ENCODE measurements around the gene PRAMEF15. TPM values are rescaled to one million over a fixed set of nuclear protein-coding genes. Genes with fewer than 3 reads are reported as not detected.
"Not testable (repeated sequence)": the region's sequence is repeated elsewhere in the genome, so short reads cannot be mapped to it uniquely, and the experiment has no call there.

PRAMEF15 gene
- not detected for total RNA-seq
- long read RNA-seq: 0 reads

DNA sequence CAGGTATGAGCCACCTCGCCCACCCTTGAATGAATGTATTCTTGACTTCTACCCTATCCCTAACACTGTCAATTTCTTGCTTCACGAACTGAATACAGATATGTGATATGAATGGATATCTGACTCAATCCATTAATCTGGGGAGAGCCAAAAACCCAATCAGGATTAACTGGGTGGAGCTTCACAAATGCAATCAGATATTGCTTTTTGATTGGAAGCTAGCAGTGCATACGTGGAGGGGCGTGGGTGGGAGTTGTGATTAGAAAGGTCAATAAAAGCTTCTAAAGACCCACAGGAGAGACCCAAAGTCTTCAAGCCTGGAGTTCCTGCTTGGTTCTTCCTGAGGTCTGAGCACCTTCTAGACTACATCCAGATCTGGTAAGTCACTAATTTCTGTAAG lies at the start of gene PRAMEF15:
Gene PRAMEF15, plus strand, starts transcription at position 301 of the 400 bp plus-strand sequence. CDS start 2,827 bp downstream, outside the sequence.
- ATAC-seq; intact Hi-C loops (cut with DNase I); DNase-seq: not testable (repeated sequence)

DNA sequence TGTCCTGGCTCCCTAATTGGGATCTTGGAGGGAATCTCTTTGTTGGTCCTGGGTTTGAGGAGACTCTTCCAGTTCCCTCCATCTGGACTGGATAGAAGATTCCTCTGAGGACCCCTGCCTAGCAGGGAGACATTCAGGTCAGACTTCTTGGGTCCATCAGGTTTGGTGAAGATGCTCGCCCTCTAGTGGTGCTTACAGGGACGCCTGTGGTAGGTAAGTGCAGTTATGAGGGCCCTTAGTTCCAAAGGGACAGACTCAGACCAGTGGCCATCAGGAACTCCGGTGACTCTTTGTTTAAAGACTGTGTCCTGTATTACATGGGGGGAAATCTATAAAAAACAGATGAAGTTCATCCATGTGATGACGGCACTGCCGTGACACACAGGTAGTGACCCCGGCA lies 38.4 kb upstream of the PRAMEF15 start:
- intact Hi-C loops (cut with DNase I); DNase-seq; ATAC-seq: not testable (repeated sequence)

DNA sequence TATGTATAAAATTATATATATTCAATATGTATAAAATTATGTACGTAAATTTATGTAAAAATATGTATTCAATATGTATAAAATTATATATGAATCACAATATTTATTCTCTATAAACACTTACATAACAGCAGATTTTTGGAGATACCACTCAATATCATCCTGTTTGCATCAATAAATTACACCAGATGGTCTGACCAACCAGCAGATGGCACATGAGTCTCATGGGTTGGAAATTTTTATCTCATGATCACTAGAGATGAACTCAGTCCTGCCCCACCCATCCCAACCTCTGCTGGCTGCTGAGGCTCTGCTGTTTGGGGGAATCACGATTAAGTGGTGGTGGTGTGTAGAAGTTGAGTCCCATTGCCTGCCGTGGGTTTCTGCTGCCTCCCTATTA lies 35.8 kb upstream of the PRAMEF15 start:
- DNase-seq; ATAC-seq; intact Hi-C loops (cut with DNase I): not testable (repeated sequence)

DNA sequence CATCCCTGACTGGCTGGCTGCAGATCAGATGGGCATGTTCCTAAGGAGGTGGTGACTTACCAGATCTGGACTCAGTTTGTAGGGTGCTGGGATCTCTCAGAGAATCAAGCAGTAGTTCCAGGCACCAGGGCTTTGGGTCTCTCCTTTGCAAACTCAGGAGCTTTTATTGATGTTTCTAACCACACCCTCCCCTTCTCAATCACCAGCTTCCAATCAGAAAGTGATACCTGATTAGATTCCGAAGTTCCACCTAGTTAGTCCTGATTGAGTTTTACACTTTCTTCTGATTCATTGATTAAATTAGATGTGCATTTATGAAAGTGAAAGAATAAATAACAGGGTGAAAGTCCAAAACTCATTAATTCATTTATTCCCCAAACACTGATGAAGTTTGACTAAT lies 30.3 kb upstream of the PRAMEF15 start, which contains the start of gene PRAMEF8:
Gene PRAMEF8, minus strand, starts transcription at position 101 of the 400 bp plus-strand sequence. CDS start 1,046 bp downstream, outside the sequence.
- ATAC-seq; DNase-seq; intact Hi-C loops (cut with DNase I): not testable (repeated sequence)

DNA sequence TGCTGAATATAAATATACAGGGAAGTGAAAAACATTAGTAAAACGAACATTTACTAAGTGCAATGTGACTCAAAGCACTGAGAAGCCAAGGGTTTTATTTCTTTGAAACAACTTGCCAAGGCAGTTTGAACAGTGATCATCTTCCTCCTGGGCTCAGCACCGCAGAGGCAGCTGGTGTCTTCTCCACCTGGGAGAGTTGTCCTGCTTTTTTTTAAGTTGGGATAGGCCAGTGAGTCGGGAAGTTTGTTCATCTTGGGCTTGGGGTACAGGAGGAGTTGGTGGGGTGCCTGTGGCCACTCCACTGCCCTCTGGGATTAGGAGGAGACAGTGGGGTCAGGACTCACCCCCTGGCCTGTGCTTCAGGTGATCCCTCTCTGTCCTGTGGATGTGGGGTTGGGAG lies 26.4 kb upstream of the PRAMEF15 start:
- intact Hi-C loops (cut with DNase I); ATAC-seq; DNase-seq: not testable (repeated sequence)

DNA sequence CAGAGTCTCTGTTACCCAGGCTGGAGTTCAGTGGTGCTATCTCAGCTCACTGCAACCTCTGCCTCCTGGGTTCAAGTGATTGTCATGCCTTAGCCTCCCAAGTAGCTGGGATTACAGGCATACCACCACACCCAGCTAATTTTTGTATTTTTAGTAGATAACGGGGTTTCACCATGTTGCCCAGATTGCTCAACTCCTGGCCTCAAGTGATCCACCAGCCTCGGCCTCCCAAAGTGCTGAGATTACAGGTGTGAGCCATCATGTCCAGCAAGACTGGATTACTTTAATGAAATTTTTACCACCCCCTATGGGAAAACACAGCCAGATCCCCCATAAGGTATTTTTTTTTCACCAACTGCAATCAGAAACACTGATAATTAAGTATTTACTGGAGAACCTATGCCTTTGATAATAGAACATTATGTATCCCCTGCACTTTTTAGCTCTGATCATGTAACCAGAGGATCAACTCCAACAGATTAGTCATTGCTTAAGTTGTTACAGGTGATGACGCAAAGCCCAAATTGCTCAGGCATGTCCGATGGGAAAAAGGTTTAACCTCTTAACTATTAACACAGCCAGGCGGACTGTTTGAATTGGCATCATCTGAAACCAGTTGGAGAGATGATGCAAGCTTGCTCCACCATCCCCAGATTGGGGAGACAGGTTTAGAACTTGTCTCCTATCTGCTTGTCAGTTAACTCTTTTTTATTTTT lies 18.0 kb upstream of the PRAMEF15 start:
- DNase-seq; intact Hi-C loops (cut with DNase I): not testable (repeated sequence)

DNA sequence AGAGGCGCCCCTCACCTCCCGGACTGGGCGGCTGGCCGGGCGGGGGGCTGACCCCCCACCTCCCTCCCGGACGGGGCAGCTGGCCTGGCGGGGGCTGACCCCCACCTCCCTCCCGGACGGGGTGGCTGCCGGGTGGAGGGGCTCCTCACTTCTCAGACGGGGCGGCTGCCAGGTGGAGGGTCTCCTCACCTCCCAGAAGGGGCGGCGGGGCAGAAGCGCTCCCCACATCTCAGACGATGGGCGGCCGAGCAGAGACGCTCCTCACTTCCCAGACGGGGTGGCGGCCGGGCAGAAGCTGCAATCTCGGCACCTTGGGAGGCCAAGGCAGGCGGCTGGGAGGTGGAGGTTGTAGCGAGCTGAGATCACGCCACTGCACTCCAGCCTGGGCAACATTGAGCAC lies 16.7 kb upstream of the PRAMEF15 start:
- not testable (repeated sequence) for ATAC-seq, DNase-seq

More for the DNA sequence above, 18.0 kb upstream of the PRAMEF15 start:
- peak in 1 of 2 donors; percentile 75 for ATAC-seq

DNA sequence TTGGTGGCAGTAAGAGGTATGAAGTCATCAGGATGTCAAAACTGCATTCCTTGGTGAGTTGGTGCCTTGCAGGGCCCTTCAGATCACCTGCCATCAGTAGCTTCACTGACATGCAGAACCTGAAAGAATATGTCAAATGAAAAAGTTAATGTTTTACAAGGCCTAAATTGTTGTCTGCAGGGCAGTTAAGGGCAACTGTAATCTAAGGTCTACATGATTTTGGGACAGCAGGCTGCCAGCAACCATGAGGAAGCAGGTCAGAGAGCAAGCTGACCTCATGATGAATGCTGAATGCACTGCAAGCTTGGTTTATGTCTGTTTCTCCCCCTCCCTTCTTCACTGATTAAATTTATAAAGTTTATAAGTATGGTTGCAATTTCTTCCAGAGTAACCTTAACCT lies 13.2 kb upstream of the PRAMEF15 start:
- intact Hi-C loops (cut with DNase I); DNase-seq; ATAC-seq: not testable (repeated sequence)

More for the DNA sequence above, 16.7 kb upstream of the PRAMEF15 start:
- intact Hi-C loops (cut with DNase I): not testable (repeated sequence)

DNA sequence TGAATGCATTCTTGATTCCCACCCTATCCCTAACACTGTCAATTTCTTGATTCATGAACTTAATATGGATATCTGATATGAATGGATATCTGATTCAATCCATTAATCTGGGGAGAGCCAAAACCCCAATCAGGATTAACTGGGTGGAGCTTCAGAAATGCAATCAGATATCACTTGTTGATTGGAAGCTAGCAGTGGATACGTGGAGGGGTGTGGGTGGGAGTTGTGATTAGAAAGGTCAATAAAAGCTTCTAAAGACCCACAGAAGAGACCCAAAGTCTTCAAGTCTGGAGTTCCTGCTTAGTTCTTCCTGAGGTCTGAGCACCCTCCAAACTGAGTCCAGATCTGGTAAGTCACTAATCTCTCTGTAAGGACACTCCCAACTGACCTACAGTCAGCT lies 12.1 kb upstream of the PRAMEF15 start, which contains the start of gene PRAMEF33:
Gene PRAMEF33, plus strand, starts transcription at position 301 of the 400 bp plus-strand sequence. CDS start 2,416 bp downstream, outside the sequence.
- intact Hi-C loops (cut with DNase I); DNase-seq; ATAC-seq: not testable (repeated sequence)

DNA sequence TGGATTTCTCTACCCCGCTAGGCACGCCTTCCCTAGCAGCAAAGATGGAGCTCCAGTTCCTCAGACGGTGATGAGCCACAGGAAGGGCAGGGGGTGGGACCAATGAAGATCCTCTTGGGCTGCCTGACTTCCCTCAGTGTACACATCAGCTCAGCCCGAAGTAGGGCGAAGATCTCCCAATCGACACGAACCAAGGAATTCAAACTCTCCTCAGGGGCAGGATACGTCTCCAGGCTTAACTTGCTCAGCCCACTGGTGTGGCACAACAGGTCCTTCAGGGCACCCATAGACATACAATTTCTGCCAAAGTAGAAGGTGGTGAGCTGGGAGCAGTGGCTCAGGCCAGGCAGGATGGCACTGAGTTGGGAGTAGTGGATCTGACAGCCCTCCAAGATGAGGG lies 27.1 kb downstream of the PRAMEF15 start:
- intact Hi-C loops (cut with DNase I); ATAC-seq; DNase-seq: not testable (repeated sequence)

DNA sequence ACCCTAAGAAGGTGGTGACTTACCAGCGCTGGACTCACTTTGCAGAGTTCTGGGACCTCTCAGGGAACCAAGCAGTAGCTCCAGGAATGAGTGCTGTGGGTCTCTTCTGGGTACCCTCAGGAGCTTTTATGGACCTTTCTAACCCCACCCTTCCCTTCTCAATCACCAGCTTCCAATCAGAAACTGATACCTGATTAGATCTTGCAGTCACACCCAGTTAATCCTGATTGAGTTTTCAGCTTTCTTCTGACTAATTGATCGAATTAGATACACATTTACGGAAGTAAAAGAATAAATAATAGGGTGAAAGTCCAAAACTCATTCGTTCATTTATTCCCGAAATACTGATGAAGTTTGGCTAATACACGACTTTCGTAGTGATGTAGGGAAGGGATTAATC lies 31.7 kb downstream of the PRAMEF15 start, which contains the start of gene PRAMEF14:
Gene PRAMEF14, minus strand, starts transcription at position 101 of the 400 bp plus-strand sequence. CDS start 1,820 bp downstream, outside the sequence.
- ATAC-seq; intact Hi-C loops (cut with DNase I); DNase-seq: not testable (repeated sequence)

DNA sequence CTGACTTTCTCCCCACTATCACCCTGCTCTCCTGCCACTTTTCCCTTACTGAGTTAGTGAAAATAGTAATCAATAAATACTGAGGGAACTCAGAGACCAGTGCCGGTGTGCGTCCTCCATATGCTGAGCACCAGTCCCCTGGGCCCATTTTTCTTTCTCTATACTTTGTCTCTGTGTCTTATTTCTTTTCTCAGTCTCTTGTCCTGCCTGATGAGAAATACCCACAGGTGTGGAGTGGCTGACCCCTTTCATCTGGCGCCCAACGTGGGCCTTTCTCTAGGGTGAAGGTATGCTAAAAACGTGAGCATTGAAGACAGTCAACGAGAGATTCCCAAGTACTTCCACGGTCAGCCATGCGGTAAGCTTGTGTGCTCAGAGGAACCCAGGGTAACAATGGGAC lies 38.1 kb downstream of the PRAMEF15 start:
- DNase-seq; intact Hi-C loops (cut with DNase I); ATAC-seq: not testable (repeated sequence)

DNA sequence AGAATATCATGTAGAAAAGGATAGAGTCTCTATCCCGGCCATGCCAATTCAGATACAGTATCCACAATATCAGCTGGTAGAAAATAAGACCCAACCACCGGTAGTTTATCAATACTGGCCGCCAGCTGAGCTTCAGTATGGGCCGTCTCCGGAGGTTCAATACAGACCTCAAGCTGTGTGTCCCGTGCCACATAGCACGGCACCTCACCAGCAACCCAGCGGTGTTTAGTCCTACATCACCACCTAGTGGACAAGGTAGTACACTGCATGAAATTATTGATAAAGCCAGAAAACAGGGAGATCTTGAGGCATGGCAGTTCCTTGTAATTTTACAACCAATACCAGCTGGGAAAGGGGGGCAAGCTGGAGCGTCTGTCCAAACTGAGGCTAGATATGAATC lies 39.1 kb downstream of the PRAMEF15 start:
- intact Hi-C loops (cut with DNase I); ATAC-seq: not testable (repeated sequence)

DNA sequence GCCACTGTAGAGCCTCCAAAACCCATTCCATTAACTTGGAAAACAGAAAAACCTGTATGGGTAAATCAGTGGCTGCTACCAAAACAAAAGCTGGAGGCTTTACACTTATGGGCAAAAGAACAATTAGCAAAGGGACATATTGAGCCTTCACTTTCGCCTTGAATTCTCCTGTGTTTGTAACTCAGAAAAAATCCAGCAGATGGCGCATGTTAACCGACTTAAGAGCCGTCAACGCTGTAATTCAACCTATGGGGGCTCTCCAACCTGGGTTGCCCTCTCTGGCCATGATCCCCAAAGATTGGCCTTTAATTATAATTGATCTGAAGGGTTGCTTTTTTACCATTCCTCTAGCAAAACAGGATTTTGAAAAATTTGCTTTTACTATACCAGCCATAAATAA lies 41.4 kb downstream of the PRAMEF15 start:
- ATAC-seq; intact Hi-C loops (cut with DNase I); DNase-seq: not testable (repeated sequence)

More for the DNA sequence above, 39.1 kb downstream of the PRAMEF15 start:
- DNase-seq: not testable (repeated sequence)

DNA sequence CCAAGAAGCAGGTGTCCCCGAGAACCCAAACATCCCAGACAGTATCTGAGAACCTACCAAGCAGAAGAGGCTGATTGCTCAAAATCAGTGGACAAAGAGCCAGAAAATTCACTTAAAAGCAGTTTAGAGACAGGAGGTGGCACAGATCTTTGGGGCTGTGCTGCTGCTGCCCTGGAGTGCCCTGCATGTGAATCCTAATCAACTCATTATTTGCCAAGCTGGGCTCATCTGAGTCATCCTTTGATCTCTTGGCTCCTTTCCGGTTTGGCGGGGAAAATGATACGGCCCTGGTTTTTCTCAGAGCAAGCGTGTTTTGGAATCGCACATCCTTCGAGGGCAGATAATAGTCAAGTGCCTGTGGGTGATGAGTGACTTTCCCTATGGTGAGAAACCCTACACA lies 47.0 kb downstream of the PRAMEF15 start:
- DNase-seq; intact Hi-C loops (cut with DNase I): not testable (repeated sequence)
- peak; percentile 43 to 53 for ATAC-seq

DNA sequence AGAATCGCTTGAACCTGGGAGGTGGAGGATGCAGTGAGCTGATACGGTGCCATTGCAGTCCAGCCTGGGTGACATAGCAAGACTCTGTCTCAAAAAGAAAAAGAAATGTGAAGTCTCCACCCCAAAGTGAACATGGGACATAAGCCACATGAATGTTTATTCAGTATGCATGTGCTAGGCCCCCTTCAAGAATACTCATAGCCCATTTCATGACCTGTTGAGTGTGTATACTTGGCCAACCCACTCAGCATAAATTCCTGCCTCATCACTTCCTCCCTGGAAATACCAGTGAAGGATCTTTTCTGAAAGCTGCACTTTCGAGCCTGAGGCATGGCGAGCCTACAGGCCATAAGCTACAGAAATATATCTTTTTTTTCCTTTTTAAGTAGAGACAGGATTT lies 49.5 kb downstream of the PRAMEF15 start:
- intact Hi-C loops (cut with DNase I); ATAC-seq; DNase-seq: not testable (repeated sequence)

DNA sequence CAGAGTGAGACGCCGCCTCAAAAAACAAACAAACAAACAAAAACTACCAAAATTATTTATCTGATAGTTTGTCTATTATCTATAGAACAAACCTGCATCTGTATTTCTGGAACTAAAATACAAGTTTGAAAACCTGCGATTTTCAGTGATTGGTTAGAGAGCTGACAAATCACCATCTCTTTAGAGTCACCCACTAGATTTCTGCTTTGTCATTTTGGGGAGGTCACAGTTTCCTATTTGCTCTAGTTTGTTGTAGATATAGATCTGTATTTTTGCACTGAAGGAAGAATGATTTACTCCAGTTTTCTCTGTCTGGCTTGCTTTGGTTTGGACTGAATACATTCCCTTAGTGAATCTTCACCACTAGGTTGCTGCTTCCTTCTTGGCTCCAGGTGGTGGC lies 51.2 kb downstream of the PRAMEF15 start:
- DNase-seq; intact Hi-C loops (cut with DNase I); ATAC-seq: not testable (repeated sequence)

DNA sequence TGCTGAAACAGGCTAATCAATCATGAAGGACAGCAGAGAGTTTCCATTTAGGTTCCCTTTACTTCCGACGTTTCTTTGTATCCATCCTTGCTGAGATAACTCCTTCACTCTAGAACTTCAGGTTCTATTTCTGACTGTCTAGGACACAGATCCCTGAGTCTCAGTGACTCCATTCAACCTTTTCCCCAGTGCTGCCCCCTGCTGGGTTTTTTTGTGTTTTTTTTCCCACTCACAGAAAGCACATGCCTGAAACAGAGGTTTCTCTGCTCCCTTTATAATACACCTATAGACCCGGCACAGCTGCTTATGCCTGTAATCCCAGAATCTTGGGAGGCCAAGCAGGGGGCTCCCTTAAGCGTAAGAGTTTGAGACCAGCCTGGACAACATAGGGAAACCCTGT lies 53.2 kb downstream of the PRAMEF15 start:
- ATAC-seq; intact Hi-C loops (cut with DNase I); DNase-seq: not testable (repeated sequence)
